ENCODE data around the gene STX1A.
A peak's percentile ranks its signal among the peaks of the same experiment; 100 is the strongest.

STX1A gene

DNA sequence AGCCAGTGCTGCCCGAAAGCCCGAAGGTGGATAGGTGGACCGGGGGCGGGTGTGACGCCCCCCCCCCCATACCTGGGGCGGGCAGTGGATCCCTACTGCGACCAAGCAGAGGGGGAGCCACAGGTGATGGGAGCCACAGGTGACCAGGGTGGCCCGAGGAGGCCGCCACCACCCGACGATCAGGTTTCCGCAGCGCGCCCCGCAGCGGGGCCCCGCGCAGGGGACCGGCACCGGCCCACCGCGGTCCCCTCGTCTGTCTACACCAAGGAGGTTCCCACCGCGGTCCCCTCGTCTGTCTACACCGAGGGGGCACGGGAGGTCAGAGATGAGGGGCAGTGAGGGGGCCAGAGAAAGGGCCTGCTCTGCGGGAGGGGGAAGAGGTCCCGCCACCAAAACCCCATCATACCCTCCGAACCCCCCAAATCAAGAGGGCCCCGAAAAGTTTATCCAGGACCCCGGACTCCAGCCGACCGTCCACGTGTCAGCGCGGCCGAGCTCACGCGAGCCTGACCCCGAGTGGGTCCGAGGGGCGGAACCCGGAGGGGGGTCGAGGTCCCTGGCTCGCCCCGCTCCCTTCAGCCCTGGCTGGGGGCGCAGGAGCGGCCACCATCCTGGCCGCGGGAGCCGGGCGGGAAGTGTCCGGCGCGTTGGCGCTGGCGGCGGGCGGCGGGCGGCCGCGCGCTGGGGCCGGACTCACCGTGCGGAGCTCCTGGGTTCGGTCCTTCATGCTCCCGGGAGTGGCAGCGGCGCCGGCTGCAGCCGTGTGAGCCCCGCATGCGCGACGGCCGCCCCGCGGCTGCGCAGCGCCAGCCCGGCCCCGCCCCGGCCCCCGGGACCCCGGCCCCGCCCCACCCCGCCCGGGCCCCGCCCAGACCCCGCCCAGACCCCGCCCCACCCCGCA is at the start of gene STX1A:
Gene STX1A, minus strand, starts transcription at position 765 of the 901 bp plus-strand sequence. Its CDS starts 38 bp downstream, at position 727.
- peak; percentile 80 for DNase-seq (ENCODE audit: low read depth)

DNA sequence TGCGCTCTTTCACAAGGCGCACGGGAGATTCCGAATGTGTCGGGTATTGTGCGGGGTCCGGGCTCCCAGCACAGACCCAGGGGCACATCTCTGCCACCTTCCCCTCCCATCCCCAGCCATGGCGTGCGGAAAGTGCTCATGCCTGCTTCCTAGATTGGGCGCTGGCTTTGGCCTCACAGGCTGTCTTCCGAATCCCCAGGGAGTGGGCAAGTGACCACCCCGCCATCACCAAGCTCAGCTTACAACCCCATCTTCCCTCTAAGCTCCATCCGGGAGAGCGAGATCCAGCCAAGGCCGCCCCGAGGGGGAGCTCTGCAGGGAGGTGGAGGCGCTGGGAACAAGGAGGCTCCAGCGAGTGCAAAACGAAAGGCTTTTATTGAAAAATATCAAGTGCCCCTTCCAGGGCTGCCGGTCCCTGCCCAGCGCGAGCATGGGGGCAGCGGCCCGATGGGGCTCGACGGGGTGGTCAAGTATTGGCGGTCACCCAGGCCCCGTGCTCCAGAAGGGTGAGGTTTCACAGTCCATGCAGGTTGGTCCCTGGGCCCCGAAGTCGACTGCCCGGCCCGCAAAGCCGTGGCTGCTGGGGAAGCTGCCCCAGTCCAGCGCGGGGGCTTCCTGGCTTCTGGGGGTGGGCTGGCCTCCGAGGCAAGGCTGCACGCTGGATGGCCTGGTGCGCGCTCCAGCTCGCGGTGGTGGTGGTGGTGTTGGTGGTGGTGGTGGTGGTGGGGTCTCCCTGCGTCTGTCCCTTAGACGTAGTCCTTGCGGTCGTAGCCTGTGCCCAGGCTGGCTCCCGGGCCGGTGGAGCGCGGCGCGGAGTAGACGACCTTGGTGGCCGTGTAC is 49.4 kb upstream of the STX1A start:
- peak; percentile 6 for DNase-seq (ENCODE audit: low read depth)

DNA sequence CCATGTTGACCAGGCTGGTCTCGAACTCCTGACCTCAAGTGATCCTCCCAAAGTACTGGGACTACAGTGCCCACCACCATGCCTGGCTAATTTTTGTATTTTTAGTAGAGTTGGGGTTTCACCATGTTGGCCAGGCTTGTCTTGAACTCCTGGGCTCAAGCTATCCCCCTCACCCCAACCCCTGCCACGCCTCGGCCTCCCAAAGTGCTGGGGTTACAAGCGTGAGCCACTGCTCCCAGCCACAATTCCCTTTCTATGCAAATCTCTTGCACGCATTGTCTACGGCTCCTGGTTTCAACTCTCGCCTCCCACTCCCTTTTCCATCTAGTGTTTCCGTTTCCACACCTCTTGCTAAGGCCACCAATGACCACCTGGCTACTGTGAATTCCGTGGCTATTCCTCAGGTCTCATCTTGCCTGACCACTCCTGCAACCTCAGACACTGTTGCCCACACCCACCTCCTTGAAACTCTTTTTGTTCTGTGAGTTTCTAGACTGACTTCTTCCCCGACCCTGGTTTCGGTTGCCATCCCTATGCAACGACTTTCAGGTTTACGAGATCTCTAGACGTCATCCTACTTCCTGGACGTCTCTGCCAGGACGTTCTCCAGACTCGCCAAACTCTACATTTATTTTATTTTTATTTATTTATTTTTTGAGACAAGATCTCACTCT is 47.2 kb upstream of the STX1A start:
- DNase-seq (ENCODE audit: low read depth): no peak

DNA sequence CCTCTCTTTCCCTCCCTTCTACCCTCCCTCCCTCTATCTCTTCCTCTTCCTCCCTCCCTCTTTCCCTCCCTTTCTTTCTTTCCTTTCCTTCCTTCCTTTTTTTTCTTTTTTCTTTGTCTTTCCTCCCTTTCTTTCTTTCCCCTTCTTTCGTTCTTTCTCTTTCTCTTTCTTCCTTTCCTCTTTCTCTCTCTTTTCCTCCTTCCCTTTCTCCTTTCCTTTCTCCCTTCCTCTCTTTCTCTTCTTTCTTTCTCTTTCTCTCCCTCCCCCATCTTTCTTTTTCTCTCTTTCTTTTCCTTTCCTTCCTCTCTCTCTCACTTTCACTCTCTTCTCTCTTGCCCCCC is 43.2 kb upstream of the STX1A start:
- no peak for DNase-seq (ENCODE audit: low read depth)

DNA sequence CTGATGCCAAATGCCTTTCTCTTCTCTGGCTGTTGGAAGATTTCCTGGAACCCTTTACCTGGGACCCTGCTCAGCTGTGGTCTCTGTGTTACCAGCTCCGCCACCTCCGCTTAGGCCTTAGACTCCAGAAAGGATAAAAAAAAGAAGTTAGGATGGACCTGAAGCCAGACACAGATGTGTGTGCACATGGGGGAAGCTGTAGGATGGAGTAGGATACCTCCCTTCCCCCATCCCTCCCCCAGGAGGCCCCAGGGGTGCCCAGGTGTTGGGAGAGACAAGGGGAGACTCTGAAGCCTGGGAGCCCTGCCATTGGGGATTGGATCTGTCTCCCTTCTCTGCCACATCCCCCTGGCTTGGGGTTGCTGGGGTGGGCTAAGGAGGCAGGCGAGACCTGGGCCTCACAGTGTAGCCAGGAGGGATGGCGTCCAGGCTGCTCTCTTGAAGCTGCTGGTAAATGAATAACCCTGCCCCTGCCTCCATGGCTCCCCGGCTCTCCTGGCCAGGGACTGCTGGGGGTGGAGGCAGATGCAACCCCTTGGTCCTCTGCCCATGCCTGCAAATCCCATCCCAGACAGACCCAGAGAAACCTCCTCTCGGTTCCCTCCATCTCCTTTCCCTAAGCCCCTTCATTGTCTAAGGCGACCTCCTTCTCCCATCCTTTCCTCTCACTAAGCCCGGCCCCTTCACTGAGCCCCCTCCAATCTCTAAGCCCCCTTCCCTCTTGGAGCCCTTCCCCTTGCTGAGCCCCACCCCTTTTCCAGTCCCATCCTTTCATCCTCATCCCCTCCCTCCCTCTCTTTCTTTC is 42.6 kb upstream of the STX1A start:
- no peak for DNase-seq (ENCODE audit: low read depth)

DNA sequence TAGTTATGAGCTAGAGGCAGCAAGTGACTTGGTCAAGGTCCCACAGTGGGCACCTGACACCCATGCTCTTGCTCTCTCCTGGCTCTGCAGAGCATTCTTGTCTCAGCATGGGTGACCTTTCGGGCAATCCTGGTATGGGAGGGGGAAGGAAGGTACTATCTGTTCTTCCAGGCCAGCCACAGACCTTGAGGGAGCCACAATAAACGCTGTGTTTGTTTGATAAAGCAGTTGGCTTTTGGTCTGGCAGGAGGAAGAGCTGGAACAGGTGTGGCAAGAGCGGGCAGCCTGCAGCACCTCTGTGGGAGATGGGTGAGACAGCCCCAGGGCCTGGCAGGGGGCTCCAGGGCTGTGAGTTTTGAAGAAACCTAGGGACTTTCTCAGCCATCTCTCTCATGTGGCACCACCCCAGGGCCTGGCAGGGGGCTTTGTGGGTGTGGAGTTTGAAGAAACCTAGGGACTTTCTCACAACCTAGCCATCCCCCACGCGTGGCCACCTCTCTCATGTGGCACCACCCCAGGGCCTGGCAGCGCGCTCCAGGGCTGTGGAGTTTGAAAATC is 39.2 kb upstream of the STX1A start:
- DNase-seq (ENCODE audit: low read depth): no peak

DNA sequence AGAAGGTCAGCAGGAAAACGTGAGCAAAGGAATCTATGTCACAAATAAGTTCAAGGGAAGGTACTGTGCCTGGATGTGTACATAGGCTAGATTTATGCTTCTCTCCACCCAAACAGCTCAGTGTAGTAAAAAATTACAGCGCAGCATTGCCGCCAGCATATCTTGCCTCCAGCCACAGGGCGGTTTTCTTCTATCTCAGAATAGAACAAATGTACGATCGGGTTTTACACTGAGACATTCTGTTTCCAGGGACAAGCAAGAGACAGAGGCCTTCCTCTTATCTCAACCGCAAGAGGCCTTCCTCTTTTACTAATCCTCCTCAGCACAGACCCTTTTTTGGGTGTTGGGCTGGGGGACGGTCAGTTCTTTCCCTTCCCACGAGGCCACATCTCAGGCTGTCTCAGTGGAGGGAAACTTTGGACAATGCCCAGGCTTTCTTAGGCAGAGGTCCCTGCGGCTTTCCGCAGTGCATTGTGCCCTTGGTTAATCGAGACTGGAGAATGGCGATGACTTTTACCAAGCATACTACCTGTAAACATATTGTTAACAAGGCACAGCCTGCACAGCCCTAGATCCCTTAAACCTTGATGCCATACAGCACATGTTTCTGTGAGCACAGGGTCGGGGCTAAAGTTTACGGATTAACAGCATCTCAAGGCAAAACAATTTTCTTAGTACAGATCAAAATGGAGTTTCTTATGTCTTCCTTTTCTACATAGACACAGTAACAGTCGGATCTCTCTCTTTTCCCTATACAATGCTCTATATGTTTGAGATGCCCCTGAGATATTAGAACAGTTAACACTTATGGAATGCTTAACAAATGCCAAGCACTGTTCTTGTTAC is 30.7 kb upstream of the STX1A start:
- no peak for DNase-seq (ENCODE audit: low read depth)

DNA sequence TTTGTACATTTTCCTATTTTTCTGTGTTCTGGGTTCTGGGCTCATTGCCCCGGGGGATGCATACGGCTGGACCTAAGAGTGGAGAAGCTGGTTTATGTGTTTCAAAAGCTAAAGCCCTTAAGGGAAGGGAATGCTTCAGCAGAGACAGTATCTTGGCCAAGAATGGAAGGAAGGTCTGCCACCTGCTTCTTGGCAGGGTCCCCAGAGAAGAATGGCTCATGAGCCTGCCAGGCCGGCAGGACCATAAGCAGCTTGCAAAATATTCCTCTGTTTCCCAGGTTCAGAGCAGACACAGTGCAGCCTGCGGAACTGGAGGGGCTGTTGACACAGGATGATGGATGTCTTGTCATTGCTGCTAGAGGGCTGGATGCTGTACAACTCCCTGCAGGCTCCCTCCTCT is 26.9 kb upstream of the STX1A start:
- DNase-seq (ENCODE audit: low read depth): no peak

DNA sequence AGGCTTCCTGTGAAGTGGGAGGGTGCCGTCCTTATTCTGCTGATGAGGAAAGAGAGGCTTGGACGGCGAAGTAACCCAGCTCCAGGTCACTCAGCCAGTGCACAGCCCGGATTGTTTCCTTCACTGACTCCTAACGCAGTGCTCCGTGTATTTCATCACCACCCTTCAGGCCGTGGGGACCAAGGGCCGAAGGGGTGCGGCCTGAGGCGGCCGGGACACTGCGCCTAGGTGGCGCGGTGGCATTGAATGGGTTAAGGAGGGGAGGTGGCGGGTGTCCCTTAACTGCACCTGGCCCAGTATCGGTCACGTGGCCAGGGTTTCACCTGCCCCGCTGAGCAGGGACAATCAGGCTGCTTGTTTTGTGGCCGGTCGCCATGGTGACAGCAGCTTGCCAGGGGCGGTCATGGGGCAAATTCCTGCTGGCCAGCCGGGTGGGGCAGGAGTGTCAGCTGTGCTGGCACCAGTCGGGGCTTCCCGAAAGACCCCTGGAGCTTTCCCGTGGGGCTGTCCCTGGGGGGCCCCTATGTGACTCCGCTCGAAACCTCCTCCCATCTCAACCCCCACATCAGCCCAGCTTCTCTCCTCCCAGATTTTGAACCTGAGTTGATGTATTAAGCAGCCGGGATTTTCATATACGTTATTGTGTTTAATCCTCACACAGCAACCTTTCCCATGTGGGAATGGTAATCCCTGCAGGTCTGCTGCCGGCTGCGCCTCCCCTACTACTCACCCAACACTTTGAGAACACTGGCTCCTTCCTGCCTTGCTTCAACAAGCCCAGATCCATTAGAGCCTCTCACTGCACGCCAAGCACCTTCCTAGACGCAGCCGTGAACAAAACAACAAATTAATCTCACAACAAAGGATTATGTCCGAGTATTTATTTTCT is 23.5 kb upstream of the STX1A start:
- DNase-seq (ENCODE audit: low read depth): no peak

DNA sequence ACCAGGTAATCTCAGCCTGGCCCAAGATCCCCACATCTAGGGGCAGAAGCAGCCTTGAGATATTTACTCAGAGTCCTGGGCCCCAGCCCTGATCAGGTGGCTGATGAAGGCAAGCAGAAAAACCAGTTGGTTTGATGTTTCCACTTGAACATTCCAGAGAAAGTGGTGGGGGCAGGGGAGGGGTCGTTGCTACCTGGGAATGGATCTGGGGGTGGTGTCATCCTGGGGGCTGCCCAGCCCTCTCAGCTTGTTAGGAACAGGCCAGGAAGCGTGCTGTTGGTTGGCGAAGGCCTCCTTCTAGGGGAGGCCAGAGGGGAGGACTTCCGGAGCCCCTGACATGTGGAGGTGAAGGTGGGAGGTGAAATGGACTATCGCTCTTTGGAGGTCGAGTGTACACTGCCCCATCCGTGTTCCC is 22.9 kb upstream of the STX1A start:
- no peak for DNase-seq (ENCODE audit: low read depth)

DNA sequence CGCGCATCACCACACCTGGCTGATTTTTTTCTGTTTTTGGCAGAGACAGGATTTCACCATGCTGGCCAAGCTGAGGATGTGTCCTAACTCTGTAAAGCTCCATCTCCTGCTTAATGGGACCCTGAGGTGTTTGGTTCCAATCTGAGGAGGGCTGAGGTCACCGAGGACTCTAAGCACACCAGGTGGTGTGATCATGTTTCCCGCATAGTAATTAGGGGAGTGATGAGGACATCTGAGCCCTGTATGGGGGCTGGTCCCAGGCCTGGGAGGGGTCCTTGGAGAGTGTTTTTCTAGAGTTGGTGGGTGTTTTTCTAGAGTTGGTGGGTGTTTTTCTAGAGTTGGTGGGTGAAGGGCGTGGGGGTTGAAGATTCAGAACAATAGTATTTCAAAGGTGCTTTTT is 22.1 kb upstream of the STX1A start:
- no peak for DNase-seq (ENCODE audit: low read depth)

DNA sequence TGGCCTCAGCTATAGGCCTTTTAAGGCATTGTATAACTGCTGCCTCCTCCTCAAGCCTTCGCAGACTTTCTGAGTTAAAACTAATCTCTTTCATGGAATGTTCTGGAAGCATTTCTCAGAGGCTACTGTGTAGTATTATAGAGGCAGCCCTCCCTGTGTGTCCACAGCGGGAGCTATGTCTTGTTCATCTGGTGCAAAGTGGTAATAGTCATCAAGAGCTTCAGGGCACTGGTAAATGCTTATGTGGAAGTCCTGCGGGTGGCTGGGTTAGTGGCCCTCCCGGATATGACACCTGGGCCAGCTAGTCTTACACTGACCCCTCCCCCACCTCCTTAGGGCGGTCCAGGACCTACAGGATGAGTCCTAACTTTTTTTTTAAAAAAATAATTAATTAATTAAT is 21.3 kb upstream of the STX1A start:
- no peak for DNase-seq (ENCODE audit: low read depth)

DNA sequence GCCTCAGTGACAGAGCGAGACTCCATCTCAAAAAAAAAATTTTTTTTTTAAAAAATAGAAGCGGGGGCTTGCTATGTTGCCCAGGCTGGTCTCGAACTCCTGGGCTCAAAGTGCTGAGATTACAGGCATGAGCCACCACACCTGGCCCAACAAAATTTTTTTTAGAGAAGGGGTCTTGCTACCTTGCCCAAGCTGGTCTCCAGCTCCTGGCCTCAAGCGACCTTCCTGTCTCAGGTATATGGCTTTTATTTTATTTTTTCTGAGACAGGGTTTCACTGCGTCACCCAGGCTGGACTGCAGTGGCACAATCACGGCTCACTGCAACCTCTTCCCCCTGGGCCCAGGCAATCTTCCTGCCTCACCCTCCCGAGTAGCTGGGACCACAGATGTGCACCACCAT is 20.7 kb upstream of the STX1A start:
- no peak for DNase-seq (ENCODE audit: low read depth)

DNA sequence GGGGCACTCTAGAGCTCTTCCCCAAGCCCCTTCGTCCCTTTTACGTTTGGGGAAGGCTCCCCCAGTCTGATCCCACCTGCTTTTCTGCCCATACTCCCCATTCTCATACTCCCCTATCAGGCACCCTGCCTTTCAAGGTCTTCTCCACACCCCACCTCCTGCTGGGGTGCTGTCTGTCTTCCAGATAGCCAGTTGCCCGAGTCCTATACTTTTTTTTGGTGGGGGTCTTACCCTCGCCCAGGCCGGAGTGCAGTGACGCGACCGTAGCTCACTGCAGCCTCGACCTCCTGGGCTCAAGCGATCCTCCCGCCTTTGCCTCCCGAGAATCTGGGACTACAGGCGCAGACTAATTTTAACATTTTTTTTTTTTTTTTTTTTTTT is 19.9 kb upstream of the STX1A start:
- DNase-seq (ENCODE audit: low read depth): no peak

DNA sequence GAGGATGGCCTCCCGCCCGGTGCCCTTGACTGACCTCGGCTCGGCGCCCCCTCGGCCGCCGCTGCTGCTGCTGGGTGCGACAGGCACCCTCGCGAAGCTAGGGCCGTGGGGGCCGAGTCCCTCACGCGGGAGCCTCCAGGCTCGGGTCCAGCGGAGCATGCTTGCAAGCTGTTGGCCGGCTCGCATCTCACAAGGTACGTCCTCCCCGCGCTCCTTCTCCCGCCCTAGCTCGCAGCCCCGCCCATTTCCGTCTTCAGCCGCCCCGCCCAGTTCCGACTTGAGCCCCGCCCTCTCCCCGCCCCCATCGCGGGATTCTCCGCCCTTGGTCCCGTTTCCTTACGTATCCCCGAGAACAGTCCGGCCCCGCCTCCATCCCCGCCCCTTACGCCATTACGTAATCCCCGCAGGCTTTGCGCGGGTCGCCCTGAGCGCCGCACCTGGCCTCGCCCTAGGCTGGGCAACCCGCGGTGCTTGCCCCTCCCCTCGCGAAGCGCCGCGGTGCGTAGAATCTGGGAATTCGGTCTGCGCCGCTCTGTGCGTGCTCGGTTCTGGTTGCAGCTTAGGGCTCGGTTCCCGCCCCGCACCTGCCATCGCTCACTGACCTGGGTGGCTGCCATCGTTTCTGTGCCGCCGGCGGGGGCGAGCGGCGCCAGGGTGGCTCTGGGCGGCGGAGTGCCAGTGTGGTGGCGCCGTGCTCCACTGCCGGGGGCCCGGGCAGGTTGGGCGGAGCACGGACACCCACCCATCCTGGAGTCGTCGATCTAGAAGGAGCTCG is 19.3 kb upstream of the STX1A start, which contains the start of gene ABHD11:
Gene ABHD11, minus strand, starts transcription at position 191 of the 775 bp plus-strand sequence. Its CDS starts 32 bp downstream, at position 159.
- DNase-seq (ENCODE audit: low read depth): peak; percentile 92

DNA sequence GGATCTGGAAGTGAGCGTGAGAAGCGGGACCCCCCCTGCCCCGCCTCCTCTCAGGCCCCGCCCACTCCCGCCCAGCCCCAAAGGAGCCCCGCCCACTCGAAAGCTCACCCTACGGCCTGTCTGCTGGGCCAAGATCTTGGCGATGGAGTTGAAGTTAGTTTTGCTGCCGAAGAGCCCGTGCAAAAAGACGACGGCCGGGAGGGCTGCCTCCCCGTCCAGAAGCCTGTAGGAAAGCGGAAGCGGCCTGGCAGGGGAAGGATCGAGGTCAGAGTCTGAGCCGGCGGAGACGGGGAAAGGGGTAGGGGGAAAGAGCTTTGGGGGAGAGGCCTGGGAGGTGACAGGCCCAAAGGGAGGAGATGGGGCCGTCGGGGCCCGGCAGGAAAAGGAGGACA is 18.7 kb upstream of the STX1A start:
- peak; percentile 67 for DNase-seq (ENCODE audit: low read depth)

DNA sequence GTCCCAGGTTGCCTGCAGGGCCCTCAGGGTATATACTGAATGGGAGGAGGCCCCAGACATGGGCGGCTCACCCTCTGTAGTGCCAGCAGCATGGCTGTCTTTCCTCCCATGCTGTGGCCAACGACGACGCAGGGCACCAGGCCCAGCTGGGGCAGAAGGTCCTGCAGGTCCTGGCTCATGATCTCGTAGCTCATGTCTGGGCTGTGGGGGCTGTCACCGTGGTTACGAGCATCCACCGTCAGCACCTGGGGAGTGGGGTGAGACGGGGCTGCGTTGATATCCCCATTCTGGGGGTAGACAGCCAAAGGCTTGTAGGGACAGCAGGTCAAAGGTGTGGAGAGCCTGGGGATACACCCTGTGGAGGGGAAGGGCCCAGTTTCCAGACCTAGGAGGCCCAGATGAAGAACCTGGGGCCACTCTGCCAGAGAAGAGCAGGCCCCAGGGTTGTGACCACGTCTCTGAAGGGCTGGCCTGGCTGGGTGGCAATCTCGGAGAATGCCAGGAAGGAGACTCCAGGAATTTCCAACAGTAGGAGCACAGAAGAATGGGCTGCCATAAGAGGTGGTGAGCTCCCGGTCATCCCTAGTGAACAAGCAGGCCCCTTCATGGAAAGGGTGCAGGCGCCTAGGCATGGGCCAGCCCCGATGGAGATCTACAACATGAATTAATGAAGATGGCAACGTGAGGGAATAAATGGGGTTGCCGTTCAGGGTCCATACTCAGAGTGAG is 18.2 kb upstream of the STX1A start:
- DNase-seq (ENCODE audit: low read depth): no peak

DNA sequence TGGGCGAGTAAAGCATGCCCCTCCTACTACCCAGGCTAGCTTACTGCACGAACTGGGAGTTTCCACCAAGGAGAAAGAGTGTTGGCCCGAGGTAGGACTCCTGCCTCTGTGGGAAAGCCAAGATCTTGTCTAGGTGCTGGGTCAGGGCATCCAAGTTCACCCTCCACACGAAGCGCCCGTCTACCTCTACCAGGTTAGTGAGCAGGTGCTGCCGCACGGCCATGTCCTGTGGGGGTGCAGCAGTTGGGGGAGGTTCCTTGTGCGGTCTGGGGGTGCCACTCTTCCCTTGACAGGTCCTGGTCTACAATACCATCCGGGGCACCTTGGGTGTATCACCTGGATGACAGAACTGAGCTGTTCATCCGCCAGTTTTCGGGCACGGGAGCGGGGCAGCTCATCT is 17.4 kb upstream of the STX1A start:
- DNase-seq (ENCODE audit: low read depth): no peak
